Thyroid gland (tissue), 4 donors: Measurements from ENCODE around the gene BUD23. TPM values are rescaled to one million over a fixed set of nuclear protein-coding genes. Genes with fewer than 3 reads are reported as not detected.

Source experiments
- DNase-seq, 2 donors: peaks; one replicate each; pipeline ENCODE4 v3.0.0-alpha.2; 2019
- H3K27ac ChIP-seq, 3 donors: fragments of 200-600 bp; sonication (generic); 1 replicate in 2 of 3; 2 replicates in 1 of 3; pipeline ENCODE4 v1.5.1; 2016 to 2019; ENCODE audit warnings: mild to moderate bottlenecking in 1 of 3, moderate library complexity in 1 of 3
- H3K27me3 ChIP-seq: fragments of 200-600 bp; sonication (generic); one replicate; pipeline ENCODE4 v1.5.1; 2019
- H3K36me3 ChIP-seq, 2 donors: fragments of 200-600 bp; sonication (generic); one replicate each; pipeline ENCODE4 v1.5.1; 2016 to 2019
- H3K4me1 ChIP-seq, 2 donors: fragments of 200-600 bp; sonication (generic); one replicate each; pipeline ENCODE4 v1.5.1; 2017 to 2019
- H3K4me3 ChIP-seq, 3 donors: fragments of 200-600 bp; sonication (generic); replicated peaks in 1 of 3; 1 replicate in 2 of 3; 2 replicates in 1 of 3; pipeline ENCODE4 v1.5.1; 2016; ENCODE audit warnings: mild to moderate bottlenecking in 1 of 3
- H3K9me3 ChIP-seq: fragments of 200-600 bp; sonication (generic); one replicate; pipeline ENCODE4 v1.5.1; 2017
- POLR2A ChIP-seq, 2 donors: fragments of 450-650 bp; IDR thresholded peaks; one replicate each; pipeline ENCODE4 v1.6.1; 2017; ENCODE audit warnings: antibody characterized with exemption in 2 of 2, mild to moderate bottlenecking in 2 of 2, moderate library complexity in 1 of 2
- WGBS, 2 donors: methylation state at CpG; one replicate each; pipeline ENCODE4 v1.1.5; 2017; 5-methylcytosine and 5-hydroxymethylcytosine counted together
- intact Hi-C: fragments of 100-400 bp; cut with DNase I; formaldehyde crosslinking; loops from one replicate; pipeline ENCODE4 v1.15.1; 2023
- total RNA-seq, 4 donors: library from RNA; depleted of rRNA; stranded (reverse); fragments of >200 nt; gene quantifications; one replicate each; pipeline ENCODE4 v1.2.3, GENCODE V29; 2016
- TF ChIP-seq, protein P1 (sequence below), 6 experiments: fragments of 200-600 bp in 3 of 6; fragments of 450-650 bp in 3 of 6; sonication (generic) in 3 of 6; IDR thresholded peaks; one replicate each; pipeline ENCODE4 v1.5.1; 2016 to 2019; ENCODE audit warnings: antibody characterized with exemption in 6 of 6, mild to moderate bottlenecking in 2 of 6, inconsistent platforms in 1 of 6, moderate library complexity in 1 of 6

Gene BUD23
- total RNA-seq, 4 donors from 2014 or later: 58.3 to 78.0 (median 64.9) TPM

DNA sequence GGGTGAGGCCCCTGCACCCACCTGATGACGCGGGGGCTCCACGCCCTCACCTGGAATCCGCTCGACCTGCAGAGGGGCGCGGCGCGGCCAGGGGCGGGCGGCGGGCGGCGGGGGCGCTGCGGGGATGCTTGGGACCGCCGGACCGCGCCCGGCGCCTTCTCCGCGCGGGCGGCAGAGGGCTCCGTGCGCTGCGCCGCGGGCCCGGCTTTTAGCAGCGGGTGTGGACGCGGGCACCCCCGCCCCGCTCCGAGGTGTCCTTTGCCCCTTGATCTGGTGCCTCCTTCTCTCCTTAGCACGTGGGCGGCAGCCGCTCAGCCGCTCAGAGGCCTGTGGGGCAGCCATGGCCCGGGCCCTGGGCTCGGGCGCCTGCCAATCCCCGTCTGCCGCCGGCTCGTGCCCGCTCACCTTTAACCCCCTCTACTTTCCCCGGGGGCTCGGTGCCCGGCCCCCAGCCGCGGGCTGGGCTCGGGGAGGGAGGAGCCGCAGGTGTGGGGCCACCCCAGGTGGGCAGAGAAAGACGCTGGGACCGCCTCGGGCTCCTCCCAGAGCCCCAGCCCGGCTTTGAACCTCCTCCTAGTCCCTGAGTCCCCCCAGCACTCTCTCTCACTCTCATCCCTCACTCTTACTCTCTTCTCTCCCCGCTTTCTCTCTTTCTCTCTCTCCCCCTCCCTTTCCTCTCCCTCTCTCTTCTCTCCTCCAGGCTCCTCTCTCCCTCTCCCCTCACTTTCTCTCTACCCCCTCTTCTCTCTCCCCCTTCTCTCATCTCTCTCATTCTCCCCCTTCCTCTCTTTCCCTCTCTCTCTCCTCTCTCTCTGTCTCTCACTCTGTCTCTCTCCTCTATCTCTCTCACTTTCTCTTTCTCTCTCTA, 35.4 kb upstream of the BUD23 start:
- intact Hi-C loops: no loop called here

DNA sequence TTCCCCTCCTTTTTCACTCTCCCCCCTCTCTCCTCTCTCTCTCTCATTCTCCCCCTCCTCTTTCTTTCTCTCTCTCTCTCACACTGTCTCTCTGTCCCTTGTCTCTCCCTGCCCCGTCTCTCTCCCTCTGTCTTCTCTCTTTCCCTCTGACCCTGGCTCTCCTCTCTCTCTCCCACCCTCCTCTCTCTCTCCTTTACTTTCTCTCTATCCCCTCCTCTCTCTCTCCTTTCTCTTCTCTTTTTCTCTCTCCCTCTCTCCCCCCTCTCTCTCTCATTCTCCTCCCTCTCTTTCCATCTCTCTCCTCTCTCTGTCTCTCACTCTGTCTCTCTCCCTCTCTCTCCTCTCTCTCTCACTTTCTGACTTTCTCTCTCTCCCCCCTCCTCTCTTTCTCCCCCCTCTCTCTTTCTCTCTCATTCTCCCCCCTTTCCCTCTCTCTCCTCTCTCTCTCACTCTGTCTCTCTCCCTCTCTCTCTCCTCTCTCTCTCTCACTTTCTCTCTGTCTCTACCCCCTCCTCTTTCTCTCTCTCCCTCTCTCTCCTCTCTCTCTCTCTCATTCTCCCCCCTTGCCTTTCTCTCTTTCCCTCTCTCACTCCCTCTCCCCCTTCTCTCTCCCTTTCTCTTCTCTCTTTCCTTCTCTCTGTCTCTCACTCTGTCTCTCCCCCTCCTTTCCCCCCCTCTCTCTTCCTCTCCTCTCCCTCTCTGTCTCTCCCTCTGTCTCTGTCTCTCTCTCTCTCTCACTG, 34.6 kb upstream of the BUD23 start:
- intact Hi-C loops: no loop called here
- Histone ChIP-seq H3K9me3 (no peaks in the 10 kb centered on the region), H3K27me3 (no peaks in the 10 kb centered on the region), H3K27ac (no peak overlapping the region), H3K36me3 (no peaks in the 10 kb centered on the region), H3K4me3 (no peak overlapping the region), H3K4me1 (peaks cover 5 to 8% of the 10 kb centered on the region in 2 donors)
- 47 to 55% methylated on average over 1 of the region's 1 CpG for WGBS, 2 donors
- DNase-seq: no peak
- TF ChIP-seq, protein P1, sequence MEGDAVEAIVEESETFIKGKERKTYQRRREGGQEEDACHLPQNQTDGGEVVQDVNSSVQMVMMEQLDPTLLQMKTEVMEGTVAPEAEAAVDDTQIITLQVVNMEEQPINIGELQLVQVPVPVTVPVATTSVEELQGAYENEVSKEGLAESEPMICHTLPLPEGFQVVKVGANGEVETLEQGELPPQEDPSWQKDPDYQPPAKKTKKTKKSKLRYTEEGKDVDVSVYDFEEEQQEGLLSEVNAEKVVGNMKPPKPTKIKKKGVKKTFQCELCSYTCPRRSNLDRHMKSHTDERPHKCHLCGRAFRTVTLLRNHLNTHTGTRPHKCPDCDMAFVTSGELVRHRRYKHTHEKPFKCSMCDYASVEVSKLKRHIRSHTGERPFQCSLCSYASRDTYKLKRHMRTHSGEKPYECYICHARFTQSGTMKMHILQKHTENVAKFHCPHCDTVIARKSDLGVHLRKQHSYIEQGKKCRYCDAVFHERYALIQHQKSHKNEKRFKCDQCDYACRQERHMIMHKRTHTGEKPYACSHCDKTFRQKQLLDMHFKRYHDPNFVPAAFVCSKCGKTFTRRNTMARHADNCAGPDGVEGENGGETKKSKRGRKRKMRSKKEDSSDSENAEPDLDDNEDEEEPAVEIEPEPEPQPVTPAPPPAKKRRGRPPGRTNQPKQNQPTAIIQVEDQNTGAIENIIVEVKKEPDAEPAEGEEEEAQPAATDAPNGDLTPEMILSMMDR (IDR thresholded peaks at IDR 0.05): no peak
- TF ChIP-seq POLR2A (IDR thresholded peaks at IDR 0.05): no peak

More for the DNA sequence above, 35.4 kb upstream of the BUD23 start:
- Histone ChIP-seq H3K27me3 (no peaks in the 10 kb centered on the region), H3K9me3 (no peaks in the 10 kb centered on the region), H3K36me3 (no peaks in the 10 kb centered on the region), H3K27ac (no peak overlapping the region), H3K4me1 (peaks cover 5 to 8% of the 10 kb centered on the region in 2 donors), H3K4me3 (peak overlapping the region in 1 of 3 donors; percentile 29)
- peak; percentile 30 to 41 for DNase-seq
- TF ChIP-seq POLR2A (IDR thresholded peaks at IDR 0.05): no peak
- TF ChIP-seq, protein P1 (IDR thresholded peaks at IDR 0.05): peak in 1 of 6 experiments; percentile 27
- WGBS, 2 donors: 2% methylated on average over 17 to 22 of the region's 62 CpGs

DNA sequence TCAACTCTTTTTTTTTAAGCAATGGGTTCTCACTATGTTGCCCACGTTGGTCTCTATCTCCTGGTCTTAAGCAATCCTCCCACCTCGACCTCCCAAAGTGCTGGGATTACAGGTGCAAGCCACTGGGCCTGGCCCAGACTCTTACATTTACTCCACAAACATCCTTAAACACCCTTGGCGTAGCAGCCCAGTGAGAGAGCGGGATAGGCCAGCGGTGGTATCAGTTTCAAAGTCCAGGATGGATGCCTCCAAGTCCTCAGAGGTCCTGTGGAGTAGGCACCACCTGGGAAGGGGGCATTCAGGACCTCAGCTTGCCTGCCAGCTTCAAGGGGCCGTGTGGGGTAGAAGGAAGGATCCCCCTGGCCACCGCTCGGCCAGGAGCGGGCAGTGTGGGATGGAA, 33.8 kb upstream of the BUD23 start:
- Histone ChIP-seq H3K36me3 (no peaks in the 10 kb centered on the region), H3K27me3 (no peaks in the 10 kb centered on the region), H3K27ac (no peak overlapping the region), H3K4me1 (peaks cover 5 to 8% of the 10 kb centered on the region in 2 donors), H3K4me3 (no peak overlapping the region), H3K9me3 (no peaks in the 10 kb centered on the region)
- 52 to 68% methylated on average over 5 to 9 of the region's 9 CpGs for WGBS, 2 donors
- intact Hi-C loops: no loop called here
- no peak for DNase-seq
- no peak for TF ChIP-seq POLR2A (IDR thresholded peaks at IDR 0.05)
- TF ChIP-seq, protein P1 (IDR thresholded peaks at IDR 0.05): no peak

DNA sequence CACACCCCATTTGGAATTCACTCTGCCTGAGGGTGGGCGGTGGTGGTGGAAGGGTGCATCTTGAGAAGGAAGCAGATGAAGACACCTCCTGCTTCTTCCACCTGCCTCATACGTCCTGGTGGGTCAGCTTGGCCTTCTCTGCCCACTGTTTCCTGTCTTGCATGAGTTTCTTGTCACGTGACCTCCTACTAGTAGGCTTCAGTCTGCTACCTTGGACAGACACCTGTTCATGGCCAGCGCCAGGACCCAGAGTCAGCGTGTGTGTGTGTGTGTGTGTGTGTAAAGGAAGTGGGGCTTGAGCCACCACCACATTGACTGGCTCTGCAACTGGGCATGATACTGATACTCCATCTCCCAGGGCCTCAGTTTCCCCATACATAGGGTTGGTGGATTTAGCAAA, 32.9 kb upstream of the BUD23 start:
- TF ChIP-seq POLR2A (IDR thresholded peaks at IDR 0.05): no peak
- TF ChIP-seq, protein P1 (IDR thresholded peaks at IDR 0.05): no peak
- no peak overlapping the region for H3K27ac ChIP-seq

More for the DNA sequence above, 32.9 kb upstream of the BUD23 start:
- Histone ChIP-seq H3K27me3 (no peaks in the 10 kb centered on the region), H3K9me3 (no peaks in the 10 kb centered on the region), H3K4me3 (no peak overlapping the region), H3K36me3 (no peaks in the 10 kb centered on the region), H3K4me1 (peaks cover 5 to 8% of the 10 kb centered on the region in 2 donors)
- WGBS, 2 donors: 60 to 67% methylated on average over 5 of the region's 5 CpGs
- intact Hi-C loops: no loop called here
- DNase-seq: no peak
